DOHH2 (cell line): Measurements from ENCODE around the gene CDK18.

Experiments used
- H3F3A ChIP-seq: fragments of 200-600 bp; sonication (generic), shearing (Covaris generic); 2 replicates; pipeline ENCODE4 v1.6.0; 2016; ENCODE audit warnings: antibody characterized with exemption, mild to moderate bottlenecking; ENCODE audit not compliant: control insufficient read depth, insufficient read depth
- H3K27ac ChIP-seq: fragments of 200-600 bp; sonication (generic); 2 replicates; pipeline ENCODE4 v1.5.1; 2014; ENCODE audit warnings: low read depth, mild to moderate bottlenecking, low read length, moderate library complexity
- H3K27me3 ChIP-seq: fragments of 200-600 bp; sonication (generic); 2 replicates; pipeline ENCODE4 v1.6.1; 2014; ENCODE audit warnings: mild to moderate bottlenecking, low read length, mixed read lengths; ENCODE audit not compliant: control insufficient read depth
- H3K36me3 ChIP-seq: fragments of 200-600 bp; sonication (generic); 2 replicates; pipeline ENCODE4 v1.6.1; 2014; ENCODE audit warnings: mild to moderate bottlenecking, low read length, moderate library complexity, mixed read lengths; ENCODE audit not compliant: control insufficient read depth
- H3K4me1 ChIP-seq: fragments of 200-600 bp; sonication (generic); 2 replicates; pipeline ENCODE4 v1.6.1; 2014; ENCODE audit warnings: mild to moderate bottlenecking, low read length, mixed read lengths; ENCODE audit not compliant: control insufficient read depth
- H3K4me2 ChIP-seq: fragments of 200-600 bp; sonication (generic); 2 replicates; pipeline ENCODE4 v1.6.0; 2014; ENCODE audit warnings: mild to moderate bottlenecking, low read length, moderate library complexity
- H3K4me3 ChIP-seq: fragments of 200-600 bp; sonication (generic); 2 replicates; pipeline ENCODE4 v1.5.1; 2014; ENCODE audit warnings: mild to moderate bottlenecking, low read length, mixed read lengths
- H3K79me2 ChIP-seq: fragments of 200-600 bp; sonication (generic); 2 replicates; pipeline ENCODE4 v1.6.1; 2014; ENCODE audit warnings: mild to moderate bottlenecking, low read length, mixed read lengths; ENCODE audit not compliant: control insufficient read depth
- H3K9me2 ChIP-seq: fragments of 200-600 bp; sonication (generic); replicated peaks from 2 replicates; pipeline ENCODE4 v1.6.1; 2014; ENCODE audit warnings: mild to moderate bottlenecking, low read length, mixed read lengths; ENCODE audit not compliant: control insufficient read depth
- H3K9me3 ChIP-seq: fragments of 200-600 bp; sonication (generic); 2 replicates; pipeline ENCODE4 v1.6.1; 2014; ENCODE audit warnings: antibody characterized with exemption, low read length, mixed read lengths; ENCODE audit not compliant: control insufficient read depth, insufficient read depth
- H4K20me1 ChIP-seq: fragments of 200-600 bp; sonication (generic); 2 replicates; pipeline ENCODE4 v1.6.0; 2014; ENCODE audit warnings: low read depth, mild to moderate bottlenecking, antibody characterized with exemption, low read length, moderate library complexity; ENCODE audit not compliant: control insufficient read depth, insufficient read depth
- EZH2phosphoT487 ChIP-seq: fragments of 200-600 bp; sonication (generic); IDR thresholded peaks from 2 replicates; pipeline ENCODE4 v1.6.1; 2017; ENCODE audit warnings: borderline replicate concordance, mild to moderate bottlenecking, antibody characterized with exemption, low read length, moderate library complexity, mixed read lengths
- TF ChIP-seq, protein P1 (sequence below): fragments of 200-600 bp; sonication (generic); IDR thresholded peaks from one replicate; pipeline ENCODE4 v1.5.1; 2014; ENCODE audit warnings: antibody characterized with exemption, mild to moderate bottlenecking, low read depth, low read length; ENCODE audit not compliant: poor library complexity, severe bottlenecking

The CDK18 gene

DNA sequence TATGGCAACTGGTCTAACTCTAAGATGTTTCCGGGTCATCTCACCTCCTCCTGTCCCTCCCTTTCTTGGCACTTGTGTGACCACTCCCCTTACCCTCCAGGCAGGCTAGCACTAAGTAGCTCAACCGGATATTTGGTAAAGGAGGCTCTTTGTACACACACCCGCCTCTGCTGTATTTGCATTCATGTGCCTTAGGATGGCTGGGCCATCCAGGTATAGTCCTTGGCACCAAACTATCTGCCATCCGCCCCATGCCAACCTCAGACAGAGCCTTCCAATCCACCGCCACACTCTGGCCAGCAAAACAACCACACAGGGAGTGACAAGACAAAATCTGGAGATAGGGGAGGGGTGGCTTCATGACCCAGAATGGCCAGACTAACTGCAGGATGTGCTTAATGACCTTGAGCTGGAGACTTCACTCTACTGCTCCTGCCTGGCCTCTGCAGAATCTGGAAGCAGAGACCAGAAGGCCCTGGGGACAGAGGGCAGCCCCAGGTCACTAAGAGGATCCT lies 59.5 kb downstream of the CDK18 start:
- no peak overlapping the region for H3K27ac ChIP-seq
- H3K9me2 ChIP-seq: no peaks in the 10 kb centered on the region
- H3K4me1 ChIP-seq: no peaks in the 10 kb centered on the region
- peaks cover 4% of the 10 kb centered on the region; the same call in 1 of the 2 replicates for H3K9me3 ChIP-seq
- no peaks in the 10 kb centered on the region for H4K20me1 ChIP-seq
- H3K27me3 ChIP-seq: peaks cover 28% of the 10 kb centered on the region
- H3K79me2 ChIP-seq: no peaks in the 10 kb centered on the region
- no peak overlapping the region for H3K4me3 ChIP-seq
- no peak overlapping the region for H3K4me2 ChIP-seq
- H3K36me3 ChIP-seq: no peaks in the 10 kb centered on the region
- no peak for TF ChIP-seq EZH2phosphoT487
- TF ChIP-seq, protein P1, sequence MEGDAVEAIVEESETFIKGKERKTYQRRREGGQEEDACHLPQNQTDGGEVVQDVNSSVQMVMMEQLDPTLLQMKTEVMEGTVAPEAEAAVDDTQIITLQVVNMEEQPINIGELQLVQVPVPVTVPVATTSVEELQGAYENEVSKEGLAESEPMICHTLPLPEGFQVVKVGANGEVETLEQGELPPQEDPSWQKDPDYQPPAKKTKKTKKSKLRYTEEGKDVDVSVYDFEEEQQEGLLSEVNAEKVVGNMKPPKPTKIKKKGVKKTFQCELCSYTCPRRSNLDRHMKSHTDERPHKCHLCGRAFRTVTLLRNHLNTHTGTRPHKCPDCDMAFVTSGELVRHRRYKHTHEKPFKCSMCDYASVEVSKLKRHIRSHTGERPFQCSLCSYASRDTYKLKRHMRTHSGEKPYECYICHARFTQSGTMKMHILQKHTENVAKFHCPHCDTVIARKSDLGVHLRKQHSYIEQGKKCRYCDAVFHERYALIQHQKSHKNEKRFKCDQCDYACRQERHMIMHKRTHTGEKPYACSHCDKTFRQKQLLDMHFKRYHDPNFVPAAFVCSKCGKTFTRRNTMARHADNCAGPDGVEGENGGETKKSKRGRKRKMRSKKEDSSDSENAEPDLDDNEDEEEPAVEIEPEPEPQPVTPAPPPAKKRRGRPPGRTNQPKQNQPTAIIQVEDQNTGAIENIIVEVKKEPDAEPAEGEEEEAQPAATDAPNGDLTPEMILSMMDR: no peak
- H3F3A ChIP-seq: no peaks in the 10 kb centered on the region

- Histone ChIP-seq H4K20me1 (no peaks in the 10 kb centered on the region), H3K27me3 (peaks cover 43% of the 10 kb centered on the region), H3K4me2 (no peak overlapping the region), H3K27ac (no peak overlapping the region), H3K4me1 (no peaks in the 10 kb centered on the region), H3K9me2 (no peaks in the 10 kb centered on the region), H3K36me3 (no peaks in the 10 kb centered on the region), H3K9me3 (peaks cover 4% of the 10 kb centered on the region; the same call in 1 of the 2 replicates), H3K4me3 (no peak overlapping the region), H3F3A (no peaks in the 10 kb centered on the region), H3K79me2 (no peaks in the 10 kb centered on the region)
- no peak for TF ChIP-seq EZH2phosphoT487
- TF ChIP-seq, protein P1: no peak
Measured at GRCh38 chr1:205565799-205566198, 61.3 kb downstream of the CDK18 start.

- no peak overlapping the region for H3K4me3 ChIP-seq
- no peak overlapping the region for H3K4me2 ChIP-seq
- H4K20me1 ChIP-seq: no peaks in the 10 kb centered on the region
- H3K27me3 ChIP-seq: peaks cover 54% of the 10 kb centered on the region
- no peaks in the 10 kb centered on the region for H3K9me3 ChIP-seq
- H3K9me2 ChIP-seq: no peaks in the 10 kb centered on the region
- H3F3A ChIP-seq: no peaks in the 10 kb centered on the region
- H3K27ac ChIP-seq: no peak overlapping the region
- TF ChIP-seq, protein P1: no peak
- TF ChIP-seq EZH2phosphoT487: no peak
- H3K4me1 ChIP-seq: no peaks in the 10 kb centered on the region
- H3K79me2 ChIP-seq: no peaks in the 10 kb centered on the region
- no peaks in the 10 kb centered on the region for H3K36me3 ChIP-seq
Measured at GRCh38 chr1:205567716-205568115, 63.2 kb downstream of the CDK18 start.

- Histone ChIP-seq H3F3A (no peaks in the 10 kb centered on the region), H3K9me3 (no peaks in the 10 kb centered on the region), H4K20me1 (no peaks in the 10 kb centered on the region), H3K27ac (no peak overlapping the region), H3K9me2 (no peaks in the 10 kb centered on the region), H3K4me3 (no peak overlapping the region), H3K27me3 (peaks cover 55% of the 10 kb centered on the region), H3K4me1 (no peaks in the 10 kb centered on the region), H3K36me3 (no peaks in the 10 kb centered on the region), H3K79me2 (no peaks in the 10 kb centered on the region), H3K4me2 (no peak overlapping the region)
- TF ChIP-seq, protein P1: no peak
Measured at GRCh38 chr1:205568135-205568468, 63.6 kb downstream of the CDK18 start.
